AG04449 (cell line): ENCODE results near the gene CCDC57.

Experiments
- CTCF ChIA-PET: fragments of 350-600 bp; formaldehyde crosslinking; extraction: SDS; loops from one replicate; lab custom pipeline; 2021; ENCODE audit warnings: antibody characterized with exemption; lab: Yijun Ruan, JAX
- POLR2A ChIA-PET: fragments of 400-600, 350-600 bp; formaldehyde crosslinking; extraction: SDS; loops from one replicate; lab custom pipeline; 2020; ENCODE audit warnings: antibody characterized with exemption, inconsistent platforms; lab: Yijun Ruan, JAX
- DNase-seq: peaks from one replicate; pipeline ENCODE4 v3.0.0-alpha.2; 2010; ENCODE audit warnings: low read depth, low spot score
- H3K4me3 ChIP-seq: 2 replicates; pipeline ENCODE4 v1.5.1; 2011; ENCODE audit warnings: low read depth, mild to moderate bottlenecking, control low read depth, low read length
- TF ChIP-seq, protein P1 (sequence below): IDR thresholded peaks from one replicate; pipeline ENCODE4 v1.5.1; 2011; ENCODE audit warnings: mild to moderate bottlenecking, moderate library complexity, low read length, control low read depth, inconsistent platforms; ENCODE audit not compliant: insufficient read depth; ENCODE audit errors: missing control alignments

The CCDC57 gene

DNA sequence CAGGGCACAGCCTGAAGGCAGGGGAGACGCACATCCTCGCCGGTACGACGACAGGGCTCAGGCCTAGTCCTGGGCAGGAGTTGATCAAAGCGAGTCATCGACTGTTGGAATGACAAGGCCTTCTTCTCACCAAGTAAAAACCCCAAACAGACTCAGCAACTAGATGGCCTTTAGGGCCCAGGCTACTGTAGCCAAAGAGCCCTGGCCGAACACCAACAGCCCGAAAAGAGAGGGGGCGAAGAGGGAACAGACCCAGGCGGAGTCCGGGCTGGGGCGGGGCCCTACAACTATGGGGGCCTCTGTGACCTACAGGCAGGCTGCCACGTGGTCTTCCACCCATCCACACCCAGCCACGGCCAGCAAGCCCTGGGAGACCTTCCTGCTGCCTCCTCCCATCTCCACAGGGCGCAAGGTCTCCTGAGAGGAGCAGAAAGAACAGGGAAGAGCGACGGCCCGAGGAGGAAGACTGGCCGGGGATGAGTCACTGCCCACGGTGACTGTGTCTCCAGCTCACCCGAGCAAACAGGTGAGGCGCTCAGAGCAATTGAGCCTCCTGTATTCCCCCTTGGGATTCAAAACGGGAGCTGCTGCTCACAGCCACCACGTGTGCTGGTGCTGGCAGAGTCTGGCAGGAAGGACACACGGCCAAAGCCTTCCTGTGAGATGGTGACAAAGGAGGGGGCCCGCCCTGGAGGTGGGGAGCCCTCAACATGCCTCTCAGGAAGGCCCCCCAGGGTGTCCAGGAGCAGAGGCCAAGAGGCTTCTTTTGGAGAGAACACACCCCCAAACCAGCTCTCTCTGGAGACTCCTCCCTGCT is 33.9 kb upstream of the CCDC57 start:
- TF ChIP-seq, protein P1, sequence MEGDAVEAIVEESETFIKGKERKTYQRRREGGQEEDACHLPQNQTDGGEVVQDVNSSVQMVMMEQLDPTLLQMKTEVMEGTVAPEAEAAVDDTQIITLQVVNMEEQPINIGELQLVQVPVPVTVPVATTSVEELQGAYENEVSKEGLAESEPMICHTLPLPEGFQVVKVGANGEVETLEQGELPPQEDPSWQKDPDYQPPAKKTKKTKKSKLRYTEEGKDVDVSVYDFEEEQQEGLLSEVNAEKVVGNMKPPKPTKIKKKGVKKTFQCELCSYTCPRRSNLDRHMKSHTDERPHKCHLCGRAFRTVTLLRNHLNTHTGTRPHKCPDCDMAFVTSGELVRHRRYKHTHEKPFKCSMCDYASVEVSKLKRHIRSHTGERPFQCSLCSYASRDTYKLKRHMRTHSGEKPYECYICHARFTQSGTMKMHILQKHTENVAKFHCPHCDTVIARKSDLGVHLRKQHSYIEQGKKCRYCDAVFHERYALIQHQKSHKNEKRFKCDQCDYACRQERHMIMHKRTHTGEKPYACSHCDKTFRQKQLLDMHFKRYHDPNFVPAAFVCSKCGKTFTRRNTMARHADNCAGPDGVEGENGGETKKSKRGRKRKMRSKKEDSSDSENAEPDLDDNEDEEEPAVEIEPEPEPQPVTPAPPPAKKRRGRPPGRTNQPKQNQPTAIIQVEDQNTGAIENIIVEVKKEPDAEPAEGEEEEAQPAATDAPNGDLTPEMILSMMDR, result no peak
- no peak overlapping the region for H3K4me3 ChIP-seq
- POLR2A ChIA-PET, result interaction anchor here (0.7 to 1.2 kb wide), 3 partner anchors 18 to 46 kb away, joined by 3 read pairs; partner anchors contain the start of gene SLC16A3
- DNase-seq, result no peak
- CTCF ChIA-PET, result interaction anchor here (1.2 to 1.6 kb wide), 2 partner anchors 10 to 41 kb away, joined by 5 to 8 read pairs; no protein-coding TSS in a partner anchor

DNA sequence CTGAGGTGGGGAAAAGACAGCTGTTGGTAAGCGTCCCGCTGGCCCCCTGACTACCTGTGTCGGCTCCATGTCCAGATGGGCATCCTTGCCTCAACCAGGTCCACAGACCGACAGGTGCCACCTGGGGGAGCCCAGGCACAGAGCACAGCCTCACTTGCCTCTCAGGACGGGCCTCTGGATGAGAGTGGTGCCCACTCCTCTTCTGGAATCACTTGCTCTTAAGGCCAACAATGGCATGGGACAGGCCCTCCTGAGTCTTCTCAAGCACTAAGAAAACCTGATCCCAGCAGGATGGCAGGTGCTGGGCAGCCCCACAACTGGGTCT is 33.4 kb upstream of the CCDC57 start:
- no peak for DNase-seq
- TF ChIP-seq, protein P1, result no peak
- ChIA-PET CTCF (interaction anchor here (1.2 to 1.6 kb wide), 2 partner anchors 10 to 40 kb away, joined by 5 to 8 read pairs; no protein-coding TSS in a partner anchor), POLR2A (interaction anchor here (1.2 kb wide), 1 partner anchor 46 kb away, joined by 3 read pairs; no protein-coding TSS in a partner anchor)
- no peak overlapping the region for H3K4me3 ChIP-seq

DNA sequence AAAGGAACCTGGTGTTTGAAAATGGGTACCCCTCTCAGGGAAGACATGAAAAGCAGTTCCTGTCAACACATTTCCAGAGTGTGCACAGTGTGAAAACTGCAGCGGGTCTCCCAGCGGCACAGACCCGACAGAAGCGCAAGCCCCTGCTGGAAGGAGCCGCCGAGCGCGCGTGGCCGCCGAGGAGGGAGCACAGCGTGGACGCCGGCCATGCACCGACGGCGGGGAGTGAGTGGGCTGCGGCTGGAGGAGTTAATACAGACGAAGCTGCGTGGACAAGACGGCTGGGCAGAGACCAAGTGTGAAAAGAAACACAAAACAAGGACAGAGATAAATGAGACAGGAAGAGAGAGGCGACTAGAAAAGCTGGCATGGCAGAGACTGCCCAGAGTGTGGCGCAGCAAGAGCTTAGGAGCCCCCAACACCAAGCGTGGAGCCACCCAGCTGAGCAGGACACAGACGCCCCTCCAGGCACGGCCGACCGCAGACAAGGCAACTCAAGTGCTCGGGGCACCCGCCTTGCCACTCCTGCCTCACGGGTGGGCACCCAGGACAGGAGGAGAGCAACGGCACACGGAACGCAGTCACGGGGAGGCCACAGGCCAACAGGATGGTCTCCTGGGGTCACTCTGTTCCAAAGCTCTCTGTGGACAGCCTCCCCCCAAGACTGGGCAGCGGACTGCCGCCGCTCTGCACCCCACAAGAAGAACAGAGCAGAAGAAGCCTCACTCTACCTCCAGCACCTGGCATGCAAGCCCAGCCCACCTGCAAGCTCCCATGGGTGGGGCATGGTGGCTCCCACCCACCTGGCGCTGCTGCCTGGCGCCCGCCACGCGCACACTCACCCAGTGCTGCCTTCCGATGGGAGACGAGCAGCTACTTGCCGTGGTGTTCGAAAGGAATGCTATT is 32.7 kb upstream of the CCDC57 start:
- CTCF ChIA-PET, result interaction anchor here (1.1 to 10.9 kb wide), 4 partner anchors 9 to 174 kb away, joined by 4 to 95 read pairs (median 6); no protein-coding TSS in a partner anchor
- POLR2A ChIA-PET, result interaction anchor here (1.2 to 4.2 kb wide), 2 partner anchors 15 to 47 kb away, joined by 3 to 51 read pairs; partner anchors contain the start of gene SLC16A3
- DNase-seq, result no peak
- TF ChIP-seq, protein P1, result no peak
- no peak overlapping the region for H3K4me3 ChIP-seq

DNA sequence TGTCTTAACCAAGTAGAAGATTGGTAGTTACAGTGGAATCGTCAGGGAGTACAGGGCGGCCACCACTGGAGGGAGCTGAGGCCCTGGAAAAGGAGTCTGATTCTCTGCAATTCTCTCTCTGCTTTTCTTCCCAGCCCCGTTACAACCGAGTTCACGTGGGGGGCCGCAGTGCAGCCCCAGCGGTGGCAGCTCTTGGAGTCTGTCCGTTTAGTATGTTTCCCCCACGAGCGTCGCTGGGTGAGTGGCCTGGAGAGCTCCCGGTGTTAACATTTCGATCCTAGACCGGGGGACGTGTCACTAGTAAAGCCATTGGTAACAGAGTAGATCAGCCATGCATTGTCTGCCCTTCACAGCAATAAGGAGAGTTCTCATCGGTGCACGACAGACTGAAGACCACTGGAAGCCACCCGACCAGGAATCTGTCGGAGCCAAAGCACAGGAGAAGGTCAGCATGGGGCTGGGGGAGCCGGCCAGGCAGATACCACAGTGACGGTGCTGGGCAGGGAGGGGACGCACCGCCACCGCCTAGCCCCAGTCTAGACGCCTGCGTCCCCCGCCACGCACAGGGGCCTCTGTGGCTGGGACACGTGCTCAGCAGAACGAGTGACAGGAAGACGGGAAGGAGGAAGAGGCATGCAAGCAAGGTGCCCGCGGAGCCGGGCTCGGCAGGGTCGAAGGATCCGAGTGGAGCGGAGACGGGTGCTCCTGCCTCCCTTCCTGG is 31.9 kb upstream of the CCDC57 start:
- no peak overlapping the region for H3K4me3 ChIP-seq
- TF ChIP-seq, protein P1, result peak; percentile 65
- no peak for DNase-seq
- ChIA-PET CTCF (interaction anchor here (1.1 to 10.9 kb wide), 2 partner anchors 40 to 175 kb away, joined by 4 to 95 read pairs; no protein-coding TSS in a partner anchor), POLR2A (interaction anchor here (4.2 kb wide), 1 partner anchor 14 kb away, joined by 51 read pairs; the partner anchor contains the start of gene SLC16A3)

DNA sequence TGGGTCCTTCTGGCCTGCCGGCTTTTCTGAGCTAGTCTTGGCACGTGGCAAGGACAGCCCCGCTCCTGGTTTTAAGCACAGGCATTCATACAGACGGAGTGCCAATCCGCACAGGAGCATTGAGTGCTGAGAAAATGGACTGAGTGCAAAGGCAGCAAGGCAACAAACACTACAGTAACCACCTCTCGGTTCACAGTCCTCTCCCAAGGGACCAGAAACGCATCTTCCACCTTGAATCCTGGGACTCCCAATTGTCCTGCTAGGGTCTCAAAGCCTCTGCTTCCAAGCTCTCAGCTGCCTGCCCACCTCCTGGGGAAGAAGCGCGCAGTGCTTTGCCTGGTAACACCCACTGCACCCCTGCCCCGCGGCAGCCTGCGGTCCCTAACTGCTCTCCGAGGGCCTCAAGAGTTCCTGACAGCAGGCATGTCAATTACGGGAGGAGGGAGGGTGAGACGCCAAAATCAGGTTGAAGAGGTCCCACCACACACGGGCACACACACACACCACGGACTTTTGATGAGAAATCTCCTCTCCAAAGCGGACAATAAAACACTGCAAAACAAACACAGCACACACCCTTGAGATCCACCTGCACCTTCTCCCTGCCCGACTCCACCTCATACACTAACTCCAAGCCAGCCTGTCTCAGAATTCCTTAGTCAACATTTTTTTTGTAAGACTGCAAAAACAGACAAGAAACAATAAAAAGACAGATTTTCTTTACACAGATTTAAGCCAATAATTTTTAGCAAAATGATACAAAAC is 31.2 kb upstream of the CCDC57 start:
- POLR2A ChIA-PET, result interaction anchor here (1.2 to 4.2 kb wide), 3 partner anchors 10 to 43 kb away, joined by 6 to 51 read pairs (median 7); partner anchors contain the start of gene SLC16A3
- TF ChIP-seq, protein P1, result no peak
- CTCF ChIA-PET, result interaction anchor here (1.1 to 10.9 kb wide), 2 partner anchors 39 to 175 kb away, joined by 4 to 95 read pairs; no protein-coding TSS in a partner anchor
- H3K4me3 ChIP-seq, result no peak overlapping the region
- no peak for DNase-seq
